Kidney tubule cell (primary cell): Measurements from ENCODE around the gene MAVS.
"Not testable (repeated sequence)": the region's sequence is repeated elsewhere in the genome, so short reads cannot be mapped to it uniquely, and the experiment has no call there.

Experiments
- DNase-seq: peaks from one replicate; pipeline ENCODE4 v3.0.0-alpha.2; 2018; ENCODE audit warnings: low spot score

MAVS gene

GRCh38 chr20:3815703-3816315 is 30.8 kb upstream of the MAVS start:
- no peak for DNase-seq

- peak; percentile 81 for DNase-seq
These were observed 28.2 kb upstream of the MAVS start for GRCh38 chr20:3818155-3819151.

- DNase-seq, result no peak
These were observed 27.1 kb upstream of the MAVS start for GRCh38 chr20:3819411-3820047.

GRCh38 chr20:3820048-3820900 is 26.4 kb upstream of the MAVS start, which contains the start of gene AP5S1:
Gene AP5S1, plus strand, starts transcription at chr20:3820547. Its CDS starts 1,571 bp downstream, at chr20:3822118.
- peak; percentile 95 for DNase-seq

- peak; percentile 17 for DNase-seq
These were observed 25.5 kb upstream of the MAVS start for GRCh38 chr20:3820901-3821727.

GRCh38 chr20:3821996-3822395 is 24.6 kb upstream of the MAVS start:
- no peak for DNase-seq

GRCh38 chr20:3823881-3824280 is 22.8 kb upstream of the MAVS start:
- DNase-seq, result no peak

- no peak for DNase-seq
These were observed 21.1 kb upstream of the MAVS start for GRCh38 chr20:3825526-3825925.

- no peak for DNase-seq
These were observed 20.2 kb upstream of the MAVS start for GRCh38 chr20:3826420-3826819.

- DNase-seq, result no peak
These were observed 17.8 kb upstream of the MAVS start for GRCh38 chr20:3828798-3829197.

GRCh38 chr20:3829891-3830290 is 16.7 kb upstream of the MAVS start:
- DNase-seq, result not testable (repeated sequence)

GRCh38 chr20:3836132-3836531 is 10.5 kb upstream of the MAVS start:
- DNase-seq, result no peak

- no peak for DNase-seq
These were observed 7.3 kb upstream of the MAVS start for GRCh38 chr20:3839328-3839727.

- DNase-seq, result not testable (repeated sequence)
These were observed 6.4 kb upstream of the MAVS start for GRCh38 chr20:3840201-3840600.

GRCh38 chr20:3842348-3842930 is 4.2 kb upstream of the MAVS start:
- no peak for DNase-seq

GRCh38 chr20:3843490-3843889 is 3.1 kb upstream of the MAVS start:
- peak; percentile 35 for DNase-seq

GRCh38 chr20:3843990-3844619 is 2.5 kb upstream of the MAVS start:
- DNase-seq, result not testable (repeated sequence)

GRCh38 chr20:3846378-3846739 is 275 bp upstream of the MAVS start:
- no peak for DNase-seq

- peak; percentile 53 for DNase-seq
These were observed 851 bp downstream of the MAVS start for GRCh38 chr20:3847429-3847940.

- no peak for DNase-seq
These were observed 1.9 kb downstream of the MAVS start for GRCh38 chr20:3848565-3848964.
